Measurements from ENCODE around the gene RFC3.
A peak's percentile ranks its signal among the peaks of the same experiment; 100 is the strongest.
"Not testable (repeated sequence)": the region's sequence is repeated elsewhere in the genome, so short reads cannot be mapped to it uniquely, and the experiment has no call there.

The RFC3 gene

GRCh38 chr13:33812829-33813228 lies 5.1 kb upstream of the RFC3 start:
- H3K27me3 ChIP-seq (replicated peaks in 2 of 5; ENCODE audit: control insufficient read depth in 4 of 5, insufficient read depth in 5 of 5, low read length in 4 of 5); POLR2A ChIA-PET; DNase-seq; H3K4me1 ChIP-seq (ENCODE audit: control extremely low read depth in 1 of 4, control insufficient read depth in 4 of 4, insufficient read depth in 4 of 4, low read length in 3 of 4); H3K27ac ChIP-seq (ENCODE audit: insufficient read depth in 1 of 2, low read depth in 1 of 2, low read length in 2 of 2, poor library complexity in 1 of 2, severe bottlenecking in 2 of 2); H3K9me3 ChIP-seq (ENCODE audit: control extremely low read depth in 1 of 5, control insufficient read depth in 4 of 5, insufficient read depth in 2 of 5, low read depth in 1 of 5, low read length in 4 of 5); H3K4me3 ChIP-seq (ENCODE audit: control insufficient read depth in 1 of 7, extremely low read depth in 1 of 7, insufficient read depth in 4 of 7, low read depth in 2 of 7, low read length in 6 of 7); H3K36me3 ChIP-seq (ENCODE audit: control insufficient read depth in 4 of 4, insufficient read depth in 4 of 4, low read length in 3 of 4); CTCF ChIA-PET: not testable (repeated sequence)
- 84% methylated on average over 3 of the region's 7 CpGs for WGBS (ENCODE audit: insufficient coverage)

GRCh38 chr13:33815011-33815550 lies 2.9 kb upstream of the RFC3 start:
- CTCF ChIA-PET, result no interaction called here
- DNase-seq, result no peak

GRCh38 chr13:33816912-33817311 lies 1.0 kb upstream of the RFC3 start:
- ChIA-PET CTCF (interaction anchor here (1.0 to 1.3 kb wide), 2 partner anchors 9 to 23 kb away, joined by 3 to 4 read pairs; no protein-coding TSS in a partner anchor), POLR2A (no interaction called here)
- H3K9me3 ChIP-seq (ENCODE audit: control extremely low read depth in 1 of 5, control insufficient read depth in 4 of 5, insufficient read depth in 2 of 5, low read depth in 1 of 5, low read length in 4 of 5), result no peaks in the 10 kb centered on the region
- no peak overlapping the region for H3K4me3 ChIP-seq (ENCODE audit: control insufficient read depth in 1 of 7, extremely low read depth in 1 of 7, insufficient read depth in 4 of 7, low read depth in 2 of 7, low read length in 6 of 7)
- H3K36me3 ChIP-seq (ENCODE audit: control insufficient read depth in 4 of 4, insufficient read depth in 4 of 4, low read length in 3 of 4), result peaks cover 0 to 16% (median 0%) of the 10 kb centered on the region in 4 experiments
- H3K27me3 ChIP-seq (replicated peaks in 2 of 5; ENCODE audit: control insufficient read depth in 4 of 5, insufficient read depth in 5 of 5, low read length in 4 of 5), result peaks cover 0 to 3% (median 0%) of the 10 kb centered on the region in 5 experiments
- DNase-seq, result no peak
- H3K27ac ChIP-seq (ENCODE audit: insufficient read depth in 1 of 2, low read depth in 1 of 2, low read length in 2 of 2, poor library complexity in 1 of 2, severe bottlenecking in 2 of 2), result no peak overlapping the region
- WGBS (ENCODE audit: insufficient coverage), result 100% methylated on average over 2 of the region's 2 CpGs
- H3K4me1 ChIP-seq (ENCODE audit: control extremely low read depth in 1 of 4, control insufficient read depth in 4 of 4, insufficient read depth in 4 of 4, low read length in 3 of 4), result peaks cover 0 to 12% (median 6%) of the 10 kb centered on the region in 4 experiments

More at GRCh38 chr13:33815011-33815550, 2.9 kb upstream of the RFC3 start:
- Histone ChIP-seq H3K27ac (ENCODE audit: insufficient read depth in 1 of 2, low read depth in 1 of 2, low read length in 2 of 2, poor library complexity in 1 of 2, severe bottlenecking in 2 of 2) (no peak overlapping the region), H3K9me3 (ENCODE audit: control extremely low read depth in 1 of 5, control insufficient read depth in 4 of 5, insufficient read depth in 2 of 5, low read depth in 1 of 5, low read length in 4 of 5) (no peaks in the 10 kb centered on the region), H3K4me3 (ENCODE audit: control insufficient read depth in 1 of 7, extremely low read depth in 1 of 7, insufficient read depth in 4 of 7, low read depth in 2 of 7, low read length in 6 of 7) (no peak overlapping the region), H3K4me1 (ENCODE audit: control extremely low read depth in 1 of 4, control insufficient read depth in 4 of 4, insufficient read depth in 4 of 4, low read length in 3 of 4) (peaks cover 0 to 12% (median 6%) of the 10 kb centered on the region in 4 experiments), H3K36me3 (ENCODE audit: control insufficient read depth in 4 of 4, insufficient read depth in 4 of 4, low read length in 3 of 4) (peaks cover 0 to 2% (median 0%) of the 10 kb centered on the region in 4 experiments), H3K27me3 (replicated peaks in 2 of 5; ENCODE audit: control insufficient read depth in 4 of 5, insufficient read depth in 5 of 5, low read length in 4 of 5) (peaks cover 0 to 3% (median 0%) of the 10 kb centered on the region in 5 experiments)
- POLR2A ChIA-PET, result no interaction called here
- no CpG with 5 or more reads among the region's 1 CpG for WGBS (ENCODE audit: insufficient coverage)

GRCh38 chr13:33817513-33817900 lies 442 bp upstream of the RFC3 start:
- peaks cover 0 to 12% (median 6%) of the 10 kb centered on the region in 4 experiments for H3K4me1 ChIP-seq (ENCODE audit: control extremely low read depth in 1 of 4, control insufficient read depth in 4 of 4, insufficient read depth in 4 of 4, low read length in 3 of 4)
- H3K36me3 ChIP-seq (ENCODE audit: control insufficient read depth in 4 of 4, insufficient read depth in 4 of 4, low read length in 3 of 4), result peaks cover 0 to 22% (median 0%) of the 10 kb centered on the region in 4 experiments
- ChIA-PET POLR2A (no interaction called here), CTCF (interaction anchor here (1.3 to 1.4 kb wide), 2 partner anchors 8 to 11 kb away, joined by 4 to 5 read pairs; no protein-coding TSS in a partner anchor)
- peak overlapping the region; percentile 33 to 85 for H3K27ac ChIP-seq (ENCODE audit: insufficient read depth in 1 of 2, low read depth in 1 of 2, low read length in 2 of 2, poor library complexity in 1 of 2, severe bottlenecking in 2 of 2)
- H3K9me3 ChIP-seq (ENCODE audit: control extremely low read depth in 1 of 5, control insufficient read depth in 4 of 5, insufficient read depth in 2 of 5, low read depth in 1 of 5, low read length in 4 of 5), result no peaks in the 10 kb centered on the region
- H3K4me3 ChIP-seq (ENCODE audit: control insufficient read depth in 1 of 7, extremely low read depth in 1 of 7, insufficient read depth in 4 of 7, low read depth in 2 of 7, low read length in 6 of 7), result peak overlapping the region in 6 of 7 experiments; percentile 90 to 99 (median 97)
- WGBS (ENCODE audit: insufficient coverage), result 32% methylated on average over 3 of the region's 5 CpGs
- H3K27me3 ChIP-seq (replicated peaks in 2 of 5; ENCODE audit: control insufficient read depth in 4 of 5, insufficient read depth in 5 of 5, low read length in 4 of 5), result peaks cover 0 to 3% (median 0%) of the 10 kb centered on the region in 5 experiments
- DNase-seq, result no peak

GRCh38 chr13:33825083-33825482 lies 7.1 kb downstream of the RFC3 start:
- POLR2A ChIA-PET, result no interaction called here
- Histone ChIP-seq H3K27ac (ENCODE audit: insufficient read depth in 1 of 2, low read depth in 1 of 2, low read length in 2 of 2, poor library complexity in 1 of 2, severe bottlenecking in 2 of 2) (no peak overlapping the region), H3K4me1 (ENCODE audit: control extremely low read depth in 1 of 4, control insufficient read depth in 4 of 4, insufficient read depth in 4 of 4, low read length in 3 of 4) (no peaks in the 10 kb centered on the region), H3K4me3 (ENCODE audit: control insufficient read depth in 1 of 7, extremely low read depth in 1 of 7, insufficient read depth in 4 of 7, low read depth in 2 of 7, low read length in 6 of 7) (no peak overlapping the region), H3K27me3 (replicated peaks in 2 of 5; ENCODE audit: control insufficient read depth in 4 of 5, insufficient read depth in 5 of 5, low read length in 4 of 5) (no peaks in the 10 kb centered on the region), H3K36me3 (ENCODE audit: control insufficient read depth in 4 of 4, insufficient read depth in 4 of 4, low read length in 3 of 4) (peaks cover 5 to 71% (median 12%) of the 10 kb centered on the region in 4 experiments), H3K9me3 (ENCODE audit: control extremely low read depth in 1 of 5, control insufficient read depth in 4 of 5, insufficient read depth in 2 of 5, low read depth in 1 of 5, low read length in 4 of 5) (no peaks in the 10 kb centered on the region)
- WGBS (ENCODE audit: insufficient coverage), result 100% methylated on average over 2 of the region's 4 CpGs
- DNase-seq, result no peak
- CTCF ChIA-PET, result no interaction called here

GRCh38 chr13:33827139-33827538 lies 9.2 kb downstream of the RFC3 start:
- no peaks in the 10 kb centered on the region for H3K27me3 ChIP-seq (replicated peaks in 2 of 5; ENCODE audit: control insufficient read depth in 4 of 5, insufficient read depth in 5 of 5, low read length in 4 of 5)
- no peaks in the 10 kb centered on the region for H3K4me1 ChIP-seq (ENCODE audit: control extremely low read depth in 1 of 4, control insufficient read depth in 4 of 4, insufficient read depth in 4 of 4, low read length in 3 of 4)
- H3K9me3 ChIP-seq (ENCODE audit: control extremely low read depth in 1 of 5, control insufficient read depth in 4 of 5, insufficient read depth in 2 of 5, low read depth in 1 of 5, low read length in 4 of 5), result no peaks in the 10 kb centered on the region
- DNase-seq, result peak in 1 of 3 donors; percentile 10
- no peak overlapping the region for H3K27ac ChIP-seq (ENCODE audit: insufficient read depth in 1 of 2, low read depth in 1 of 2, low read length in 2 of 2, poor library complexity in 1 of 2, severe bottlenecking in 2 of 2)
- no CpG with 5 or more reads among the region's 2 CpGs for WGBS (ENCODE audit: insufficient coverage)
- H3K36me3 ChIP-seq (ENCODE audit: control insufficient read depth in 4 of 4, insufficient read depth in 4 of 4, low read length in 3 of 4), result peaks cover 12 to 74% (median 22%) of the 10 kb centered on the region in 4 experiments
- ChIA-PET CTCF (no interaction called here), POLR2A (no interaction called here)
- H3K4me3 ChIP-seq (ENCODE audit: control insufficient read depth in 1 of 7, extremely low read depth in 1 of 7, insufficient read depth in 4 of 7, low read depth in 2 of 7, low read length in 6 of 7), result no peak overlapping the region

GRCh38 chr13:33828431-33829129 lies 10.6 kb downstream of the RFC3 start:
- Histone ChIP-seq H3K4me3 (ENCODE audit: control insufficient read depth in 1 of 7, extremely low read depth in 1 of 7, insufficient read depth in 4 of 7, low read depth in 2 of 7, low read length in 6 of 7) (no peak overlapping the region), H3K36me3 (ENCODE audit: control insufficient read depth in 4 of 4, insufficient read depth in 4 of 4, low read length in 3 of 4) (peaks cover 12 to 77% (median 23%) of the 10 kb centered on the region in 4 experiments), H3K27ac (ENCODE audit: insufficient read depth in 1 of 2, low read depth in 1 of 2, low read length in 2 of 2, poor library complexity in 1 of 2, severe bottlenecking in 2 of 2) (no peak overlapping the region), H3K4me1 (ENCODE audit: control extremely low read depth in 1 of 4, control insufficient read depth in 4 of 4, insufficient read depth in 4 of 4, low read length in 3 of 4) (no peaks in the 10 kb centered on the region), H3K27me3 (replicated peaks in 2 of 5; ENCODE audit: control insufficient read depth in 4 of 5, insufficient read depth in 5 of 5, low read length in 4 of 5) (no peaks in the 10 kb centered on the region), H3K9me3 (ENCODE audit: control extremely low read depth in 1 of 5, control insufficient read depth in 4 of 5, insufficient read depth in 2 of 5, low read depth in 1 of 5, low read length in 4 of 5) (no peaks in the 10 kb centered on the region)
- 98% methylated on average over 6 of the region's 7 CpGs for WGBS (ENCODE audit: insufficient coverage)
- POLR2A ChIA-PET, result no interaction called here
- no peak for DNase-seq
- CTCF ChIA-PET, result interaction anchor here (1.9 kb wide), 1 partner anchor 11 kb away, joined by 5 read pairs; the partner anchor contains the start of gene RFC3
